Endodermal cell (in vitro differentiated cells): Measurements from ENCODE around the gene IFITM10. TPM values are rescaled to one million over a fixed set of nuclear protein-coding genes. Genes with fewer than 3 reads are reported as not detected.

Experiments used
- DNase-seq: peaks from one replicate; pipeline ENCODE4 v3.0.0-alpha.2; 2017
- H3K27ac ChIP-seq: 2 replicates; pipeline ENCODE4 v1.5.1; 2013; ENCODE audit warnings: mild to moderate bottlenecking, low read depth, low read length, moderate library complexity
- H3K27me3 ChIP-seq: 2 replicates; pipeline ENCODE4 v1.6.1; 2013; ENCODE audit warnings: mild to moderate bottlenecking, low read length, moderate library complexity; ENCODE audit not compliant: insufficient read depth, control insufficient read depth, poor library complexity, severe bottlenecking
- H3K36me3 ChIP-seq: 2 replicates; pipeline ENCODE4 v1.7.0; 2013; ENCODE audit warnings: mild to moderate bottlenecking, low read length, moderate library complexity; ENCODE audit not compliant: control insufficient read depth, insufficient read depth
- H3K4me1 ChIP-seq: one replicate; pipeline ENCODE4 v1.7.0; 2013; ENCODE audit warnings: low read length; ENCODE audit not compliant: control insufficient read depth, insufficient read depth
- H3K4me3 ChIP-seq: 2 replicates; pipeline ENCODE4 v1.5.1; 2013; ENCODE audit warnings: mild to moderate bottlenecking, low read length, moderate library complexity
- H3K9ac ChIP-seq: 2 replicates; pipeline ENCODE4 v1.6.1; 2013; ENCODE audit warnings: mild to moderate bottlenecking, low read length, moderate library complexity; ENCODE audit not compliant: poor library complexity, severe bottlenecking; ENCODE audit errors: extremely low read depth
- H3K9me3 ChIP-seq: 2 replicates; pipeline ENCODE4 v1.6.1; 2013; ENCODE audit warnings: mild to moderate bottlenecking, low read length, moderate library complexity; ENCODE audit not compliant: control insufficient read depth
- H3K27ac Mint-ChIP-seq: 2 replicates; pipeline ENCODE4 v1.8.0; 2020; ENCODE audit warnings: mixed read lengths
- H3K27me3 Mint-ChIP-seq: 2 replicates; pipeline ENCODE4 v1.8.0; 2021; ENCODE audit warnings: mild to moderate bottlenecking, mixed read lengths; ENCODE audit not compliant: insufficient read depth
- H3K36me3 Mint-ChIP-seq: 2 replicates; pipeline ENCODE4 v1.8.0; 2020; ENCODE audit warnings: low read depth, mixed read lengths
- H3K4me1 Mint-ChIP-seq: 2 replicates; pipeline ENCODE4 v1.8.0; 2020; ENCODE audit warnings: mixed read lengths
- H3K4me3 Mint-ChIP-seq: 2 replicates; pipeline ENCODE4 v1.8.0; 2020; ENCODE audit warnings: mild to moderate bottlenecking, moderate library complexity, mixed read lengths
- H3K9me3 Mint-ChIP-seq: 2 replicates; pipeline ENCODE4 v1.8.0; 2020; ENCODE audit warnings: mild to moderate bottlenecking, mixed read lengths
- CTCF ChIP-seq: fragments of 200-600 bp; sonication (generic); conservative IDR thresholded peaks from 2 replicates; pipeline ENCODE4 v1.5.0; 2021; ENCODE audit warnings: antibody characterized with exemption, mild to moderate bottlenecking
- whole genome bisulfite sequencing, 2 experiments: methylation state at CpG; one replicate each; pipeline versions ENCODE4 v1.1.5 to v1.1.7; 2013; ENCODE audit warnings: missing lambda C conversion rate in 2 of 2, mixed read lengths in 1 of 2; ENCODE audit not compliant: insufficient coverage in 1 of 2, insufficient read length in 1 of 2; 5-methylcytosine and 5-hydroxymethylcytosine counted together
- total RNA-seq, 2 donors: library from RNA; stranded (reverse); fragmentation: NEBNext Ultra II Directional in 1 of 2; extraction: Animal tissue kit (Norgen Biotek cat#: 25700) in 1 of 2; gene quantifications; 2 replicates in 1 of 2; 3 replicates in 1 of 2; pipeline ENCODE4 v1.2.1, GENCODE V29; 2021

IFITM10 gene
- total RNA-seq, 2 donors from 2014 or later: 0.75 to 1.0 TPM

DNA sequence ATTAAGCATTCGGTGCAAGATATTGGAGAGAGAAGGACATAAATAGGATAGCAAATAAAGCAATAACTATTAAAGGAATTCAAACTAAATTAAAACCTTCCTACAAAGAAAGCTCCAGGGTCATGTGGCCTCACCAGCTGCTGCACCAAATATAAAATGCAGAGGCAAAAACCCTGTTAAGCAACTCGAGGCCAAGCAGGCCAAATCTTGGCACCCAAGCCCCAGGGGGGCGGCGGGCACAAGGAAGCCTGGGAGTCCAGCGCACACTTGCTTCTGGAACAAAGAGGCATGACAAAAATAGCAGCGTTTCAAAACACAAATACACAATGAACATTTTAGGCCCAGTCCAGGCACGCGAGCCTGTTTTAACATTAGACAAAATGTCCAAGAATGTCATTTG is 32.6 kb downstream of the IFITM10 start:
- TF ChIP-seq CTCF: no peak
- peaks cover 18% of the 10 kb centered on the region for H3K27me3 Mint-ChIP-seq

DNA sequence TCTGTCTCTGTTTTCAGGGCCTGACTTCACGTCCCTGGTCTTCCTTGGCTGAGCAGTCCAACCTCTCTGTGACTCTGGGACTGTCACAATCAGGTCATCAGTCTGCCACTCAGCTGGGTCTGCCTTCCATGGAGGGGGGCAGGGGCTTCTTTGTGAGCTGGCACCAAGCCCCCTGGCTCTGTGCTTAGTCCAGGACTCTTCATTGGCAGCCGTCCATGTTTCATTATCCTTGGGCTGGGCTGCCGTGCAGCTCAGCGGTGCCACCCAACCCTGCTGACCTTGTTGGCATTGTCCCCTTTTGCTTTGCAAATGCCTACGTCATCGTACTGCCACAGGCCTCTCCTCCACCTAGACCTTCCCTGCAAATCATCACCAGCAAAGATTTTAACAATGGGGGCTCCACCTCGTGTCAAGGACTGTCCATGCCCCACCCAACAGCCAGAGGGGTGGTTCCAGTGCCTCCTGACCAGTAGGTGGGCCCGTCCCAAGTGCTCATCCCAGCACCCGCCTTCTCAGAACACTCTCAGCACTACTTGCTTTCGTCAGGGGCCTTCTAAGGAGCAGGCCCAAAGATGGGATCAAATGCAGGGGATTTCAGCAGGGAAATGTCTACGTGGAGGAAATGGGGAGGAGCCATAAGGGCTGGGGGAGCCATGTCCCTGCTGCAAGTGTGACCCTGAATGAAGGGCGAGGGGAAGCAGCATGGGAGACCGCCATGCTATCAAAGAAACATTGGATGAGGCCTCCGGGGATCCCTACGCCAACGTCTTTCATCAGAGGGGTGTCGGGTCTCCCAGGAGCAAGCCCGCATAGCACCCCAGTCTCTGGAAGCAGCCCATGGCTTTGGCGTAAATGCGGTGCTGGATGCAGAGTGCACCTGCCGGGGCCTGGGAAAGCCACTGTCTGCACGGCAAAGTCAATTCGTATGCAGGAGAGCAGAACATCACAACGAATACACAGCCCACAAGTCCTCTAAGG is 35.2 kb downstream of the IFITM10 start:
- no peak overlapping the region for H3K4me3 Mint-ChIP-seq
- H3K27ac Mint-ChIP-seq: no peak overlapping the region
- WGBS, 2 experiments: 89 to 93% methylated on average over 15 to 24 of the region's 24 CpGs
- H3K27me3 Mint-ChIP-seq: peaks cover 6% of the 10 kb centered on the region
- Histone ChIP-seq H3K27ac (no peak overlapping the region), H3K4me1 (no peaks in the 10 kb centered on the region), H3K9ac (no peak overlapping the region), H3K9me3 (no peaks in the 10 kb centered on the region), H3K27me3 (no peaks in the 10 kb centered on the region), H3K4me3 (no peak overlapping the region), H3K36me3 (no peaks in the 10 kb centered on the region)
- DNase-seq: no peak
- no peak for TF ChIP-seq CTCF
- no peaks in the 10 kb centered on the region for H3K9me3 Mint-ChIP-seq
- H3K36me3 Mint-ChIP-seq: no peaks in the 10 kb centered on the region
- H3K4me1 Mint-ChIP-seq: no peaks in the 10 kb centered on the region

More for the DNA sequence above, 32.6 kb downstream of the IFITM10 start:
- Mint-ChIP-seq H3K4me3 (no peak overlapping the region), H3K4me1 (no peaks in the 10 kb centered on the region), H3K9me3 (no peaks in the 10 kb centered on the region), H3K27ac (no peak overlapping the region), H3K36me3 (no peaks in the 10 kb centered on the region)
- Histone ChIP-seq H3K4me1 (no peaks in the 10 kb centered on the region), H3K27me3 (no peaks in the 10 kb centered on the region), H3K36me3 (no peaks in the 10 kb centered on the region), H3K9ac (no peak overlapping the region), H3K4me3 (no peak overlapping the region), H3K27ac (no peak overlapping the region), H3K9me3 (no peaks in the 10 kb centered on the region)
- no peak for DNase-seq
- WGBS, 2 experiments: 90 to 95% methylated on average over 3 to 7 of the region's 8 CpGs

DNA sequence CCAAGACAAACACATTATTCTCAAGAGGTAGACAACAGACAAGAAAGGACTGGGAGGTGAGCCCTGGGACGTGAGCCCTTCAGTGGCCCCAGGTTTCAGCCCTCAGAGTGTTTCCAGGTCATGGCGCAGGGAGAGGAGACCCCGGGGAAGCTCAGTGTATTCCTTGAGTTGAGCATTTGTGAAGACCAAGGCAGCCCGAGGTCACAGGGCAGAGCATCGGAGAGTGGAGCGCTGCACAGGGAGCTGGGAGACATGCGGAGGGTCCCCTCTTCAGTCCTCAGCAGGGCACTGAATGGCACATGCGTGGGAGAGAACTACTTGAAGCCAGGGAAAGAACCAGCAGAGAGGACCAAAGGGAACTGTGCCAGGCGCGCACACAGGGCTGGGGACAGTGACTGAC is 41.7 kb downstream of the IFITM10 start:
- H3K36me3 Mint-ChIP-seq: no peaks in the 10 kb centered on the region
- H3K4me3 Mint-ChIP-seq: no peak overlapping the region
- no peak overlapping the region for H3K27ac ChIP-seq
- no peaks in the 10 kb centered on the region for H3K4me1 ChIP-seq
- no peak for DNase-seq
- no peaks in the 10 kb centered on the region for H3K36me3 ChIP-seq
- H3K27me3 ChIP-seq: no peaks in the 10 kb centered on the region
- H3K4me3 ChIP-seq: no peak overlapping the region
- no peak overlapping the region for H3K27ac Mint-ChIP-seq
- no peaks in the 10 kb centered on the region for H3K9me3 ChIP-seq
- 88 to 91% methylated on average over 7 to 10 of the region's 10 CpGs for WGBS, 2 experiments
- no peak for TF ChIP-seq CTCF
- no peak overlapping the region for H3K9ac ChIP-seq
- H3K4me1 Mint-ChIP-seq: peaks cover 4% of the 10 kb centered on the region
- H3K27me3 Mint-ChIP-seq: peaks cover 34% of the 10 kb centered on the region
- H3K9me3 Mint-ChIP-seq: peaks cover 6% of the 10 kb centered on the region
